ENCODE results near the gene PCDHGA5.

Gene PCDHGA5

DNA sequence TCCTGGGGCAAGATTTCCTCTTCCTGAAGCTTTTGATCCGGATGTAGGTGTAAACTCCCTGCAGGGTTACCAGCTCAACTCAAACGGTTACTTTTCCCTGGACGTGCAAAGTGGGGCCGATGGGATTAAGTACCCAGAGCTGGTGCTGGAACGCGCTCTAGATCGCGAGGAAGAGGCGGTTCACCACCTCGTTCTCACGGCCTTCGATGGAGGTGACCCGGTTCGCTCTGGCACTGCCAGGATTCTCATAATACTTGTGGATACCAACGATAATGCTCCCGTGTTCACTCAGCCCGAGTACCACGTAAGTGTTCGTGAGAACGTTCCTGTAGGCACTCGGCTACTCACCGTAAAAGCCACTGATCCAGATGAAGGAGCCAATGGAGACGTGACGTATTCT, 8.3 kb upstream of the PCDHGA5 start:
- TF ChIP-seq, protein P1, sequence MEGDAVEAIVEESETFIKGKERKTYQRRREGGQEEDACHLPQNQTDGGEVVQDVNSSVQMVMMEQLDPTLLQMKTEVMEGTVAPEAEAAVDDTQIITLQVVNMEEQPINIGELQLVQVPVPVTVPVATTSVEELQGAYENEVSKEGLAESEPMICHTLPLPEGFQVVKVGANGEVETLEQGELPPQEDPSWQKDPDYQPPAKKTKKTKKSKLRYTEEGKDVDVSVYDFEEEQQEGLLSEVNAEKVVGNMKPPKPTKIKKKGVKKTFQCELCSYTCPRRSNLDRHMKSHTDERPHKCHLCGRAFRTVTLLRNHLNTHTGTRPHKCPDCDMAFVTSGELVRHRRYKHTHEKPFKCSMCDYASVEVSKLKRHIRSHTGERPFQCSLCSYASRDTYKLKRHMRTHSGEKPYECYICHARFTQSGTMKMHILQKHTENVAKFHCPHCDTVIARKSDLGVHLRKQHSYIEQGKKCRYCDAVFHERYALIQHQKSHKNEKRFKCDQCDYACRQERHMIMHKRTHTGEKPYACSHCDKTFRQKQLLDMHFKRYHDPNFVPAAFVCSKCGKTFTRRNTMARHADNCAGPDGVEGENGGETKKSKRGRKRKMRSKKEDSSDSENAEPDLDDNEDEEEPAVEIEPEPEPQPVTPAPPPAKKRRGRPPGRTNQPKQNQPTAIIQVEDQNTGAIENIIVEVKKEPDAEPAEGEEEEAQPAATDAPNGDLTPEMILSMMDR (IDR thresholded peaks at IDR 0.05; ENCODE audit: insufficient read depth, low read depth, low read length, missing control alignments) = no peak
- H3K4me3 ChIP-seq (ENCODE audit: low read length) = no peak overlapping the region
- no peak for DNase-seq (ENCODE audit: low read depth)

DNA sequence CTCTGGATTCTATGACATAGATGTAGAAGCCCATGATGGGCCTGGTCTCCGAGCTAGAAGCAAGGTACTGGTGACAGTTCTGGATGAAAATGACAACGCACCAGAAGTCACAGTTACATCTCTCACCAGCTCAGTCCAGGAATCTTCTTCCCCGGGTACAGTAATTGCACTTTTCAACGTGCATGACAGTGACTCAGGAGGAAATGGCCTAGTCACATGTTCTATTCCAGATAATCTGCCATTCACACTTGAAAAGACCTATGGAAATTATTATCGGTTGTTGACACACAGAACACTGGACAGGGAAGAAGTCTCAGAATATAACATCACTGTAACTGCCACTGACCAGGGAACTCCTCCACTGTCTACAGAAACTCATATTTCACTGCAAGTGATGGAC, 7.8 kb upstream of the PCDHGA5 start:
- no peak overlapping the region for H3K4me3 ChIP-seq (ENCODE audit: low read length)

DNA sequence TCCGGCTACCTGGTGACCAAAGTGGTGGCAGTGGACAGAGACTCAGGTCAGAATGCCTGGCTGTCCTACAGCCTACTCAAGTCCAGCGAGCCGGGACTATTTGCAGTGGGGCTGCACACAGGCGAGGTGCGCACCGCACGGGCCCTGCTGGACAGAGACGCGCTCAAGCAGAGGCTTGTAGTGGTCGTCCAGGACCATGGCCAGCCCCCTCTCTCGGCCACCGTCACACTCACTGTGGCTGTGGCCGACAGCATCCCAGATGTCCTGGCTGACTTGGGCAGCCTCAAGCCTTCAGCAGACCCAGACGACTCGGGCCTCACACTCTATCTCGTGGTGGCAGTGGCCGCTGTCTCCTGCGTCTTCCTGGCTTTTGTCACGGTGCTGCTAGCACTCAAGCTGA, 7.0 kb upstream of the PCDHGA5 start:
- TF ChIP-seq, protein P1 (IDR thresholded peaks at IDR 0.05; ENCODE audit: insufficient read depth, low read depth, low read length, missing control alignments) = no peak
- no peak overlapping the region for H3K4me3 ChIP-seq (ENCODE audit: low read length)
- DNase-seq (ENCODE audit: low read depth) = no peak

More for the DNA sequence above, 7.8 kb upstream of the PCDHGA5 start:
- DNase-seq (ENCODE audit: low read depth) = no peak
- TF ChIP-seq, protein P1 (IDR thresholded peaks at IDR 0.05; ENCODE audit: insufficient read depth, low read depth, low read length, missing control alignments) = no peak

DNA sequence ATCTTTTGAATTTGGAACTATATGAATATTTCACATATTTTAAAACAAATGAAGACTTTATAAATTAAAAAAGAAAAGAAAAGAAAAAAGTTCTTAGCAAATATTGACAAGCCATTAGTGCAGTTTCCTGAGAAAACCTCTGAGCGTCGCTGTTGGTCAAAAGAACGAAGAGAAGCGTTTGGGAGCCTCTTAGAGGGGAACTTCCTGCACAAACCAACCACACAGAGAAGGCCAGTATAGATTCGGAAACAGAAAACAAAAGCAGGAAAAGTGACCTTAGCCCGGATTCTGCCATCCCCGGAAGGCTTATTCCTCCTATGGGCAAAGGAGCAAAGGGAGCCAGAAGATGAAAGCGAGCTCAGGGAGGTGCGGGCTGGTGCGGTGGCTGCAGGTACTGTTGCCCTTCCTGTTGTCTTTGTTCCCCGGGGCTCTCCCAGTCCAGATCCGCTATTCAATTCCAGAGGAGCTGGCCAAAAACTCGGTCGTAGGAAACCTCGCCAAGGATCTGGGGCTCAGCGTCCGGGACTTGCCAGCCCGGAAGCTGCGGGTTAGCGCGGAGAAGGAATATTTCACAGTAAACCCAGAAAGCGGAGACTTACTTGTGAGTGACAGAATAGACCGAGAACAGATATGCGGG, 4.1 kb upstream of the PCDHGA5 start, which contains the start of gene PCDHGB2:
Gene PCDHGB2 (plus strand): TSS at position 205 of the 637 bp plus-strand sequence. CDS start 142 bp downstream, at position 347.
- peak; percentile 10 for DNase-seq (ENCODE audit: low read depth)
- H3K4me3 ChIP-seq (ENCODE audit: low read length) = no peak within 1 kb of the TSS
- TF ChIP-seq, protein P1 (IDR thresholded peaks at IDR 0.05; ENCODE audit: insufficient read depth, low read depth, low read length, missing control alignments) = no peak

DNA sequence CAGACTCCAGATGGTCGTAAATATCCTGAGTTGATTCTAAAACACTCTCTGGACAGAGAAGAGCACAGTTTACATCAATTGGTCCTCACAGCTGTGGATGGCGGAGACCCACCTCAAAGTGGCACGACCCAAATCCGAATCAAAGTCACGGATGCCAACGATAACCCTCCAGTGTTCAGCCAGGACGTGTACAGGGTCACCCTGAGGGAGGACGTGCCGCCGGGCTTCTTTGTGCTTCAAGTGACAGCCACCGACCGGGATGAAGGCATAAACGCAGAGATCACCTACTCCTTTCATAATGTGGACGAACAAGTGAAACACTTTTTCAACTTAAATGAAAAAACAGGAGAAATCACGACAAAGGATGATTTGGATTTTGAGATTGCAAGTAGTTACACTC, 3.3 kb upstream of the PCDHGA5 start:
- DNase-seq (ENCODE audit: low read depth) = no peak
- H3K4me3 ChIP-seq (ENCODE audit: low read length) = no peak overlapping the region

DNA sequence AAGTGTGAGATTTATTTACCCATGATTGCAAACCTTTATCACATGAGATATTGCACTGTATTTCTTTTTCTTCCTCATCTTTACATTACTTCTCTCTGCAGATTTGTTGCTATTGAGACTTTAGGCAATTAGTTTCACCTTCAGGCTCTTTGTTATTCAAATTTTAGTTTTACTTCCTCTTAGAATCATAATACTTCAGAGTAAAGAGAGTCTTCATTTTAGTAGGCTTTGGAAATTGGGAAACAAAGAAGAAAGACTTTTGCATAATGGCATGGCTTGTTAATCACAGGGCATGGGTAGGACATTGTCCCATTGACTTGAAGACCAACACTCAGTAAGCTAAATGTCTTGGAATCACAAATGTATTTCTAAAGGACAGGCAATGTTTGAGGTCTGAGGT, 1.2 kb upstream of the PCDHGA5 start:
- H3K4me3 ChIP-seq (ENCODE audit: low read length) = no peak overlapping the region
- no peak for DNase-seq (ENCODE audit: low read depth)
- TF ChIP-seq, protein P1 (IDR thresholded peaks at IDR 0.05; ENCODE audit: insufficient read depth, low read depth, low read length, missing control alignments) = no peak

More for the DNA sequence above, 3.3 kb upstream of the PCDHGA5 start:
- TF ChIP-seq, protein P1 (IDR thresholded peaks at IDR 0.05; ENCODE audit: insufficient read depth, low read depth, low read length, missing control alignments) = no peak

Measured in epithelial cell of esophagus (primary cell).